NCI-H1694 treated with DMSO at 0.1 percent for 48 hours (cell line): ENCODE measurements around the gene HAP1.
"Not testable (repeated sequence)": the region's sequence is repeated elsewhere in the genome, so short reads cannot be mapped to it uniquely, and the experiment has no call there.

Experiments used
- DNase-seq: peaks from one replicate; lab custom pipeline; 2025; lab: John Stamatoyannopoulos, UW

Gene HAP1

GRCh38 chr17:41724476-41725050, 9.9 kb downstream of the HAP1 start:
- DNase-seq, result no peak

GRCh38 chr17:41723801-41724475, 10.5 kb downstream of the HAP1 start:
- no peak for DNase-seq

DNA sequence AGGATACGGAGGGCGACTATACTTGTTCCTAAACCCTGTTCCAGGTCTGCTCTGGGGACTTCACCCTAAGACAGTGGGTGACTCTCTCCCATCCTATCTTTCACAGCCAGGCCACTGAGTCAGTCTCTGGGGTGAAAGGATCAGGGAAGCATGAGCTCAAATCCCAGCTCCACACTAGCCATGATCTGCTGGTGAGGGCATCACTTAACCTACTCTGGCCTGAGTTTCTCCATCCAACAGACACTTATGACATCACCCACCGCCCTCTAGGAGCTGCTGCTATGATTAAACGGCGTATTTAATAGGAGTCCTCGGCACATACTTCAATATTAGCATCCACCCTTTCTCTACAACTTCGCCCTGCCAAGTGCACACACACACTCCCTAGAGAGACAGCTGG, 12.2 kb downstream of the HAP1 start:
- no peak for DNase-seq

GRCh38 chr17:41718287-41718645, 16.2 kb downstream of the HAP1 start:
- DNase-seq, result no peak

GRCh38 chr17:41717408-41718286, 16.8 kb downstream of the HAP1 start:
- no peak for DNase-seq

DNA sequence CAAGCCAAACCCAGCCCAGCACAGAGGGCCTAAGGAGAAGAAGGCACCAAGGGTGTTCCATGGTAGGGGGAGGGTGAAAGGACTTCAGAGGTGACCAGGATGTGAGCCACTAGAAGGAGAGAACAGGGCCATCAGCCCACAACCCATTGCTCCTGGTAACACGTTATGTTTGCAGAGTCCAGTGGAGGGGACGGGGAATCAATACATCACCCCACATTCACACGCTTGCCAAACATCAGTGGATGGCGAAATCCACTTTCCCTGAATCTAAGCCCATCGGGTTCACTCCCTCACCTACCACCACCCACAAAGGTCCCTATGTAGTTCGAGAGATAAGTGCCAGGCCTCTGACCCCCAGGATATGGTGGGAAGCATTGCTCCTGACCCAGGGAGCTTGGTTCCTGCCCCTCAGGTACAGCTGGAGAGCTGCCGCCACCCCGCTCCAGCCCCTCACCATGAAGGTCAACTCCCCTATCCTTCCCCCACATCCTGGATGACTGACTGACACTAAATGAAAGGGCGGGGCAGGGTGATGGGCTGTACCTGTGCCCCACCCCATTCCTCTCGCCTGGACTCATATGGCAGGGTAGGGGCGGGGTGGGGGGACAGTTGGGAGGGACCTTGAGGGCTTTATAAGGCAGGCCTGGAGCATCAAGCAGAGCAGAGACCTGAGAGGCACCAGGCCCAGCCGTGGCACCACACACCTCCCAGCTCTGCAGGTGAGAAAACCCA, 22.6 kb downstream of the HAP1 start, which contains the start of gene GAST:
Gene GAST, plus strand, starts transcription at position 663 of the 732 bp plus-strand sequence. CDS start 3,106 bp downstream, outside the sequence.
- DNase-seq, result no peak

DNA sequence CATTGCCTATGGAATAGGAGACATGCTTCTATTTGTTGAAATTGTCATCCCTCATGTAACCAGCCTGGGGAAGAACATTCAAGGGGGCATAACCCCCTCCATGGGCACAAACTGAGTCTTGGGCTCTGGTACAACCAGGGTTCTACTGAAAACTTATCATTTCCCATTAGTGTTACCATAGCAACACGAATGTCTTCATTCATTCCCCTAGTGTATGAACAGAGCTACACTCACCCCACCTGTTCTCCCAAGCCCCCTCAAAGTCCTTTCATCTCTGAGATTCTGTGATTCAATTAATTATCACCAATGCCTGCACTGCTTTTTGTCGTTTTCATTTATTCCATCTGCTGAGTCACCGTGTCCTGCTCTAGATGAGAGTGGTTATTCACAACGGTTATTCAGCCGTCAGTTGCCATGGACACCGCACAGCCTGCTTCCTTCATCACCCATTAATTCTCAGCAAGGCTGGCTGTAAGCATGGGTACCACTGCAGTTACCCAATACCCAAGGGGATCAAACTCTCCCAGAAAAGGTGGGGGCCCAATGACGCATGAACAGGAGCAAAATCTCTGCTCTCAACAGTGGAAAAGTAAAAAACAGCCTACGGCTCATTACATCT, 23.9 kb downstream of the HAP1 start:
- no peak for DNase-seq

- no peak for DNase-seq
These were observed 26.4 kb downstream of the HAP1 start for GRCh38 chr17:41707803-41708669.

- DNase-seq, result no peak
These were observed 29.0 kb downstream of the HAP1 start for GRCh38 chr17:41705271-41705991.

- DNase-seq, result no peak
These were observed 31.7 kb downstream of the HAP1 start for GRCh38 chr17:41702712-41703111.

DNA sequence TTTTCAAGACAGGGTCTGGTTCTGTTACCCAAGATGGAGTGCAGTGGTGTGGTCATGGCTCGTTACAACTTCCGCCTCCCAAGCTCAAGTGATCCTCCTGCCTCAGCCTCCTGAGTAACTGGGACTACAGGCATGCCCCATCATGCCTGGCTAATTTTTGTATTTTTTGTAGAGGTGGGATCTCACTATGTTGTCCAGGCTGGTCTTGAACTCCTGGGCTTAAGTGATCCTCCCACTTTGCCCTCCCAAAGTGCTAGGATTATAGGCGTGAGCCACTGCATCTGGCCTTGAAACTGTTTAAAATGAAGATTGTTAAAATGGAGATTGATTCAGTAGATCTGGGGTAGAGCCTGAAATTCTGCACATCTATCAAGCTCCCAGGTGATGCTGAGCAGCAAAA, 33.6 kb downstream of the HAP1 start:
- not testable (repeated sequence) for DNase-seq

DNA sequence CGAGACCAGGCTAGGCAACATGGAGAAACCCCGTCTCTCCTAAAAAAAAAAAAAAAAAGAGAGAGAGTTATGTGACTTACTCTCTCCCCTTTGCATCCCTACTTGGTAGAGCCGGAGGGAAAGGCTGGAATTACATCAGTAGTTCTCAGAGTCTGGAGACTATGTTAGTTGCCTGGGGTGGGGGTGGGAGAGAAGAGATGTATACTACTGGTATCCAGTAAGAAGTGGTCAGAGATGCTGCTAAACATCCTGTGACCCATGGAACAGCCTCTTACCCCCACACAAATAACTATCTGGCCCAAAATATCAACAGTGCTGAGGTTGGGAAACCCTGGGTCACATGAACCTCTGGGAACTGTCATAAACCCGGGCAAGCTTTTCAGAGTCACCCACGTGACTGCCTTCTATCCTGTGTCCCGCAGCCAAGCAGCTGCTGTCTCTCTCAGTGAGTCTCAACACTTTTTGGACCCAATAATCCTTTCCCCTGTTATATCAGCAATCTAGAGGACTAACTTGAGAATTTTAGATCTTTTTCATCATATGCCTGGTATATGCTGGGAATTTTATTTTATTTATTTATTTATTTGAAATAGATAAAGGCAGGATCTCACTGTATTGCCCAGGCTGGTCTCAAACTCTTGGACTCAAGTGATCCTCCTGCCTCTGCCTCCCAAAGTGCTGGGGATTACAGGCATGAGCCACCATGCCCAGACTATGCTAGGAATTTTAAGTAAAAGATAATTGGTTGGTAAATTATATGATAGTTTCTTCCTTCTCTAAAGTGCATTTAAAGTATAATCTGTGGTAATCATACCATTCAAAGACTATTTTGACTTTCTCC, 37.1 kb downstream of the HAP1 start:
- DNase-seq, result no peak

DNA sequence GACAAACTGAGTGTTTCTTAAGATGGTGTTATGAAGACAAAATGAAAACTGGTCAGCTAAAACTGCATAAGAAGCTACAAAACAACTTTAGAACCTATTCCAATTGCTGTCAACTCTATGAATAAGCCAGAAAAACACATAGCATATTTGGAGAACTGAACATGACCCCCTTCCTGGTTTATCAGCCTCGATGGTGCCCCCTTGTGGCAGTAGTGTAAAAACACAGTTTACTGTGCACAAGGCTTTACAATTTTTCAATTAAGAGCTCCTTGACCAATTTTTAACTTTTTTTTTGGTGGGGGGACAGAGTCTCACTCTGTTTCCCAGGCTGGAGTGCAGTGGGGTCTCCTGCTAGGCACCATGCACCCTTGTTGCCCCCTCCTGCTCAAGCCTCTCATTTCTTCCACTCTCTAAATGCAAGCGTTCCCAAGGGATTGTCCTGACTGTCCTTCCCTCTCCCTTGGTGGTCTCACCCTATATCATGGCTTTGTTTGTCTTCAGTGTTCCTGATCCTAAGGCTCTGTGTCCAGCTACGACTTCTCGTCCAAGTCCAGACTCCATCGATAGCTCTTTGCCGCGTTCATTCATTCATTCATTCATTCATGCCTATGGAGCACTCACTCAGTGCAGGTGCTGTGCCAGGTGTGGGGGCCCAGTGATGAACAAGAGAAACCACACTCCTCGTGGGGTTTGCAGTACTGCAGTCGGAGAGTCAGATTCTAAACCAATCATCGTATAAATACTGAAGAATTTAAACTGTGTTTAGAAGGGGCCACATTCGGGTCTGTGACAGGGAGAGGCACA, 38.3 kb downstream of the HAP1 start:
- peak; percentile 90 for DNase-seq

DNA sequence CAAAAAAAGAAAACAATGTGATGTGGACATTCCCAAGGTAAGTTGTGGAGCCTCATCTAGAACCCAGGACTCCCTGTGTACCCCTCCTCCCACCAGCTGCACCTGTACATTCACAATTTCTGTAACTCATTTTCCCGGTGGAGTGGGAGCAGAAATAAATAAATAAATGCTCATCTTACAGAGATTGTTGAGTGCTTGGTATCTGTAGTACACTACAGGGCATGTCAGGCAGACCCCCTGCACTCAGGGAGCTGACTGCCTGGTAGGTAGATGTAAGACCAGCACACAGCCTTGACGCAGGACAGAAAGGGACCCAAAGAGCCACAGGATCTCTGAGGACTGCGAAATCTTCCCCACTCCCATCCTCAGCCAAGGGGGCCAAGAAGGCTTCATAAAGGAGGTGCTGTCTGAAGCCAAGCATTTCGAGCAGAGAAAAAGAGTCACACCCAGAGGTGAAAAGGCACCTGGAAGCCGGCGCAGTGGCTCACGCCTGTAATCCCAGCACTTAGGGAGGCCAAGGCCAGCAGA, 39.2 kb downstream of the HAP1 start:
- no peak for DNase-seq

- no peak for DNase-seq
These were observed 41.5 kb downstream of the HAP1 start for GRCh38 chr17:41692722-41693521.

DNA sequence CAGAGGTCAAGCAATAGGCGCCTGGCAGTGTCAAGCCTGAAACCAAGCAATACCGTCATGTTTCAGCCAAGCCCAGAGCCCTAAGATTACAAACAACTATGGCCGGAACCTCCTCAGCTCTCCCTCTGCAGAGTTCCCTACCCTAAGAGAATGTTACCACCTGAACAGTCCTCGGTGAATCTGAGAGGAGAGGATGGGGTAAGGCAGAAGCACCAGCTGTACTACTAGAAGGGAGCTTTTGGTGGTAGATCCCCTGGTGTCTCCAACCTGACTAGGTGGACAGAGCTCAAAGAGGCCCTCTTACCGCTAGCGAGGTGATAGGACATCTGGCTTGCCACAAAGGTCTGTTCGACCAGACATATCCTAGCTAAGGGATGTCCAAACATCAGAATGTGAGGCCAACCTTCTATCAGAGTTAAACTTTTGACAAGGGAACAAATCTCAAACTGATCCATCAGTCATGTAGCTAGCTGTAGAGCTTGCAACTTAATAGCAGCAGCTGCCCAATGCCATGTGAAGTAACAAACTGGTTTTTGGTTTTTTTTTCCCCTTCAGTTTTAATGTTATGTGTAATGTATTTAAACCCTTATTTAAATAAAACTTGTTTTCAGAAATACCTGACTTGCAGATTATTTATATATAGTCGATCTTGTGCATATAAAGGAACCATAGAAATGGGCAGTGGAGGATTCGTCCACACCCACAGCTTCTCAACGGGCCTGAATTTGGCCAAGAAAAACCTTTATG, 43.2 kb downstream of the HAP1 start:
- no peak for DNase-seq

DNA sequence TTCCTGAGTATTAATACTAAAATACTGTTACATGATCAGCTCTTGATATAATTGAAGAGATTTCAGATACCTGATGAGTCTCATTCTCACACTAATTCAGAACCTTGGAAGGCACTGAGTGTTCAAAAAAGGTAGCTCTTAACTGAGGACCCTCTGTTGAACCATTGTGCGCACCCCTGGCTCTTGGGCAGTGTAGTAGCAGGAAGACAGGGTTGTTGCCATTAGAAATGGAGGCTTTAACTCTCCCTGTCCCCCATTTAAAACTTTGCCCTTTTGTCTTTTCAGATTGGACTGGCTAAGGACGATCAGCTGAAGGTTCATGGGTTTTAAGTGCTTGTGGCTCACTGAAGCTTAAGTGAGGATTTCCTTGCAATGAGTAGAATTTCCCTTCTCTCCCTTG, 43.9 kb downstream of the HAP1 start:
- no peak for DNase-seq
